ENCODE data around the gene PLPP3. TPM values are rescaled to one million over a fixed set of nuclear protein-coding genes. Genes with fewer than 3 reads are reported as not detected.

The PLPP3 gene
- total and polyA plus RNA-seq, 2 experiments from 2014 or later = 41.9 to 61.9 TPM

DNA sequence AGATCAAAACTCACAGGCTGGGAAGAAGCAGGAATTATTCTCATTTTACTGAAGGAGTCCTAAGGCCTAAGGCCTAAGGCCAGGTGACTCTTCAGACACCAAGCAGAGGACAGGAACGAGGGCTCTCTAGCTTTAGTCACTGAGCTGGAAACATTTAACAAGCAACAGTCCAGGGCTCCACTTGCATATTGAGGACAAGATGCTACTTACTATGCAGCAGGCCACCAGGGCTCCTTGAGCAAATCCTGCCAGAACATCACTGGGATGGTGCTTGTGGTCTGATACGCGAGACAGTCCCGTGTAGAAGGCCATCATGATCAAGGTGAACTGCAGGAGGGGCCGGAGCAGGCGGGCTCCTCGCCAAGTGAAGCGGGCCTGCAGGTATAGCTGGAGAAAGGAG, 67.6 kb downstream of the PLPP3 start (continued):
- TF ChIP-seq STAT1 (IDR thresholded peaks at IDR 0.05; ENCODE audit: unreplicated experiment) (no peak), NANOG (IDR thresholded peaks at IDR 0.05; ENCODE audit: borderline replicate concordance) (no peak), JUNB (IDR thresholded peaks at IDR 0.05; ENCODE audit: unreplicated experiment) (no peak)
- TF ChIP-seq, protein P1, sequence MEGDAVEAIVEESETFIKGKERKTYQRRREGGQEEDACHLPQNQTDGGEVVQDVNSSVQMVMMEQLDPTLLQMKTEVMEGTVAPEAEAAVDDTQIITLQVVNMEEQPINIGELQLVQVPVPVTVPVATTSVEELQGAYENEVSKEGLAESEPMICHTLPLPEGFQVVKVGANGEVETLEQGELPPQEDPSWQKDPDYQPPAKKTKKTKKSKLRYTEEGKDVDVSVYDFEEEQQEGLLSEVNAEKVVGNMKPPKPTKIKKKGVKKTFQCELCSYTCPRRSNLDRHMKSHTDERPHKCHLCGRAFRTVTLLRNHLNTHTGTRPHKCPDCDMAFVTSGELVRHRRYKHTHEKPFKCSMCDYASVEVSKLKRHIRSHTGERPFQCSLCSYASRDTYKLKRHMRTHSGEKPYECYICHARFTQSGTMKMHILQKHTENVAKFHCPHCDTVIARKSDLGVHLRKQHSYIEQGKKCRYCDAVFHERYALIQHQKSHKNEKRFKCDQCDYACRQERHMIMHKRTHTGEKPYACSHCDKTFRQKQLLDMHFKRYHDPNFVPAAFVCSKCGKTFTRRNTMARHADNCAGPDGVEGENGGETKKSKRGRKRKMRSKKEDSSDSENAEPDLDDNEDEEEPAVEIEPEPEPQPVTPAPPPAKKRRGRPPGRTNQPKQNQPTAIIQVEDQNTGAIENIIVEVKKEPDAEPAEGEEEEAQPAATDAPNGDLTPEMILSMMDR (conservative IDR thresholded peaks at IDR 0.05; ENCODE audit: low read depth in 2 of 2) = no peak
- TF ChIP-seq, protein P2, sequence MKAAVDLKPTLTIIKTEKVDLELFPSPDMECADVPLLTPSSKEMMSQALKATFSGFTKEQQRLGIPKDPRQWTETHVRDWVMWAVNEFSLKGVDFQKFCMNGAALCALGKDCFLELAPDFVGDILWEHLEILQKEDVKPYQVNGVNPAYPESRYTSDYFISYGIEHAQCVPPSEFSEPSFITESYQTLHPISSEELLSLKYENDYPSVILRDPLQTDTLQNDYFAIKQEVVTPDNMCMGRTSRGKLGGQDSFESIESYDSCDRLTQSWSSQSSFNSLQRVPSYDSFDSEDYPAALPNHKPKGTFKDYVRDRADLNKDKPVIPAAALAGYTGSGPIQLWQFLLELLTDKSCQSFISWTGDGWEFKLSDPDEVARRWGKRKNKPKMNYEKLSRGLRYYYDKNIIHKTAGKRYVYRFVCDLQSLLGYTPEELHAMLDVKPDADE (IDR thresholded peaks at IDR 0.05) = no peak

DNA sequence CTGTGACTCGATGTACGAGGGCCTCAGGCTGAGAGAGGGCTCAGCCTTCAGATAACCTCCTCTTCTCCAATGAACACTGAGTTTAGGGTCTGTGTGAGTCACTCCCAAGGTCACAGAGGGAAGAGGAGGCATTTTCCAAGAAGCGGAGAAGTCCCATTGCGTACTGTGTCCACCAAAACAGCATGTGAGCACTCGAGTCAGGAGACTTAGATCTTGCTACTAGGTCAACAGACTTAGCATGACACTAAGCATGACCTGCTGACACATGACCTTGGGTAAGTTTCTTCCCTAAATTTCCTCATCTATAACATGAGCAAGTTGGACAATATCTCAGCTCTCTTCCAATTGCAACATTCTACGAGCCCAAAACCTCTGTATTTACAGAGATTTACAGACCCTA, 68.0 kb downstream of the PLPP3 start:
- no peak overlapping the region for H2AFZ ChIP-seq
- H3K9me2 ChIP-seq (ENCODE audit: insufficient read depth) = no peaks in the 10 kb centered on the region

More for the DNA sequence above, 68.0 kb downstream of the PLPP3 start:
- no peak for DNase-seq (ENCODE audit: low spot score)
- TF ChIP-seq EZH2 (IDR thresholded peaks at IDR 0.05; ENCODE audit: low read depth, unreplicated experiment) = no peak
- TF ChIP-seq, protein P1 (conservative IDR thresholded peaks at IDR 0.05; ENCODE audit: low read depth in 2 of 2) = no peak
- TF ChIP-seq, protein P3, sequence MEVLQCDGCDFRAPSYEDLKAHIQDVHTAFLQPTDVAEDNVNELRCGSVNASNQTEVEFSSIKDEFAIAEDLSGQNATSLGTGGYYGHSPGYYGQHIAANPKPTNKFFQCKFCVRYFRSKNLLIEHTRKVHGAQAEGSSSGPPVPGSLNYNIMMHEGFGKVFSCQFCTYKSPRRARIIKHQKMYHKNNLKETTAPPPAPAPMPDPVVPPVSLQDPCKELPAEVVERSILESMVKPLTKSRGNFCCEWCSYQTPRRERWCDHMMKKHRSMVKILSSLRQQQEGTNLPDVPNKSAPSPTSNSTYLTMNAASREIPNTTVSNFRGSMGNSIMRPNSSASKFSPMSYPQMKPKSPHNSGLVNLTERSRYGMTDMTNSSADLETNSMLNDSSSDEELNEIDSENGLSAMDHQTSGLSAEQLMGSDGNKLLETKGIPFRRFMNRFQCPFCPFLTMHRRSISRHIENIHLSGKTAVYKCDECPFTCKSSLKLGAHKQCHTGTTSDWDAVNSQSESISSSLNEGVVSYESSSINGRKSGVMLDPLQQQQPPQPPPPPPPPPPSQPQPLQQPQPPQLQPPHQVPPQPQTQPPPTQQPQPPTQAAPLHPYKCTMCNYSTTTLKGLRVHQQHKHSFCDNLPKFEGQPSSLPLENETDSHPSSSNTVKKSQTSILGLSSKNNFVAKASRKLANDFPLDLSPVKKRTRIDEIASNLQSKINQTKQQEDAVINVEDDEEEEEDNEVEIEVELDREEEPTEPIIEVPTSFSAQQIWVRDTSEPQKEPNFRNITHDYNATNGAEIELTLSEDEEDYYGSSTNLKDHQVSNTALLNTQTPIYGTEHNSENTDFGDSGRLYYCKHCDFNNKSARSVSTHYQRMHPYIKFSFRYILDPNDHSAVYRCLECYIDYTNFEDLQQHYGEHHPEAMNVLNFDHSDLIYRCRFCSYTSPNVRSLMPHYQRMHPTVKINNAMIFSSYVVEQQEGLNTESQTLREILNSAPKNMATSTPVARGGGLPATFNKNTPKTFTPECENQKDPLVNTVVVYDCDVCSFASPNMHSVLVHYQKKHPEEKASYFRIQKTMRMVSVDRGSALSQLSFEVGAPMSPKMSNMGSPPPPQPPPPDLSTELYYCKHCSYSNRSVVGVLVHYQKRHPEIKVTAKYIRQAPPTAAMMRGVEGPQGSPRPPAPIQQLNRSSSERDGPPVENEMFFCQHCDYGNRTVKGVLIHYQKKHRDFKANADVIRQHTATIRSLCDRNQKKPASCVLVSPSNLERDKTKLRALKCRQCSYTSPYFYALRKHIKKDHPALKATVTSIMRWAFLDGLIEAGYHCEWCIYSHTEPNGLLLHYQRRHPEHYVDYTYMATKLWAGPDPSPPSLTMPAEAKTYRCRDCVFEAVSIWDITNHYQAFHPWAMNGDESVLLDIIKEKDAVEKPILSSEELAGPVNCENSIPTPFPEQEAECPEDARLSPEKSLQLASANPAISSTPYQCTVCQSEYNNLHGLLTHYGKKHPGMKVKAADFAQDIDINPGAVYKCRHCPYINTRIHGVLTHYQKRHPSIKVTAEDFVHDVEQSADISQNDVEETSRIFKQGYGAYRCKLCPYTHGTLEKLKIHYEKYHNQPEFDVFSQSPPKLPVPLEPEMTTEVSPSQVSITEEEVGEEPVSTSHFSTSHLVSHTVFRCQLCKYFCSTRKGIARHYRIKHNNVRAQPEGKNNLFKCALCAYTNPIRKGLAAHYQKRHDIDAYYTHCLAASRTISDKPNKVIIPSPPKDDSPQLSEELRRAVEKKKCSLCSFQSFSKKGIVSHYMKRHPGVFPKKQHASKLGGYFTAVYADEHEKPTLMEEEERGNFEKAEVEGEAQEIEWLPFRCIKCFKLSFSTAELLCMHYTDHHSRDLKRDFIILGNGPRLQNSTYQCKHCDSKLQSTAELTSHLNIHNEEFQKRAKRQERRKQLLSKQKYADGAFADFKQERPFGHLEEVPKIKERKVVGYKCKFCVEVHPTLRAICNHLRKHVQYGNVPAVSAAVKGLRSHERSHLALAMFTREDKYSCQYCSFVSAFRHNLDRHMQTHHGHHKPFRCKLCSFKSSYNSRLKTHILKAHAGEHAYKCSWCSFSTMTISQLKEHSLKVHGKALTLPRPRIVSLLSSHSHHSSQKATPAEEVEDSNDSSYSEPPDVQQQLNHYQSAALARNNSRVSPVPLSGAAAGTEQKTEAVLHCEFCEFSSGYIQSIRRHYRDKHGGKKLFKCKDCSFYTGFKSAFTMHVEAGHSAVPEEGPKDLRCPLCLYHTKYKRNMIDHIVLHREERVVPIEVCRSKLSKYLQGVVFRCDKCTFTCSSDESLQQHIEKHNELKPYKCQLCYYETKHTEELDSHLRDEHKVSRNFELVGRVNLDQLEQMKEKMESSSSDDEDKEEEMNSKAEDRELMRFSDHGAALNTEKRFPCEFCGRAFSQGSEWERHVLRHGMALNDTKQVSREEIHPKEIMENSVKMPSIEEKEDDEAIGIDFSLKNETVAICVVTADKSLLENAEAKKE (CRISPR knock-in tag; IDR thresholded peaks at IDR 0.05) = no peak
- H3K4me3 Mint-ChIP-seq = no peak overlapping the region
- H3K27ac Mint-ChIP-seq = peak overlapping the region; percentile 32; the same call in 1 of the 2 replicates
- H3K9me3 Mint-ChIP-seq = no peaks in the 10 kb centered on the region
- Histone ChIP-seq H3K27me3 (ENCODE audit: insufficient read depth) (no peaks in the 10 kb centered on the region), H3F3A (replicated peaks; ENCODE audit: low read depth) (peaks cover 16% of the 10 kb centered on the region; the same call in 1 of the 2 replicates), H4K20me1 (replicated peaks; ENCODE audit: insufficient read depth) (peaks cover 23% of the 10 kb centered on the region), H3K4me3 (no peak overlapping the region), H3K79me2 (replicated peaks; ENCODE audit: insufficient read depth) (peaks cover 90% of the 10 kb centered on the region), H3K36me3 (ENCODE audit: insufficient read depth) (peaks cover 42% of the 10 kb centered on the region), H3K4me2 (no peak overlapping the region), H3K4me1 (ENCODE audit: insufficient read depth) (peaks cover 28% of the 10 kb centered on the region), H3K27ac (ENCODE audit: low read depth) (no peak overlapping the region; the same call in 1 of the 2 replicates)
- H3K27me3 Mint-ChIP-seq (ENCODE audit: insufficient read depth, low read depth, poor library complexity) = peaks cover 4% of the 10 kb centered on the region
- peaks cover 73% of the 10 kb centered on the region for H3K36me3 Mint-ChIP-seq (ENCODE audit: low read depth)
- ATAC-seq = no peak
- H3K4me1 Mint-ChIP-seq = peaks cover 55% of the 10 kb centered on the region
